Measurements from ENCODE around the gene FDXACB1.
A peak's percentile ranks its signal among the peaks of the same experiment; 100 is the strongest.

FDXACB1 gene, protein sequence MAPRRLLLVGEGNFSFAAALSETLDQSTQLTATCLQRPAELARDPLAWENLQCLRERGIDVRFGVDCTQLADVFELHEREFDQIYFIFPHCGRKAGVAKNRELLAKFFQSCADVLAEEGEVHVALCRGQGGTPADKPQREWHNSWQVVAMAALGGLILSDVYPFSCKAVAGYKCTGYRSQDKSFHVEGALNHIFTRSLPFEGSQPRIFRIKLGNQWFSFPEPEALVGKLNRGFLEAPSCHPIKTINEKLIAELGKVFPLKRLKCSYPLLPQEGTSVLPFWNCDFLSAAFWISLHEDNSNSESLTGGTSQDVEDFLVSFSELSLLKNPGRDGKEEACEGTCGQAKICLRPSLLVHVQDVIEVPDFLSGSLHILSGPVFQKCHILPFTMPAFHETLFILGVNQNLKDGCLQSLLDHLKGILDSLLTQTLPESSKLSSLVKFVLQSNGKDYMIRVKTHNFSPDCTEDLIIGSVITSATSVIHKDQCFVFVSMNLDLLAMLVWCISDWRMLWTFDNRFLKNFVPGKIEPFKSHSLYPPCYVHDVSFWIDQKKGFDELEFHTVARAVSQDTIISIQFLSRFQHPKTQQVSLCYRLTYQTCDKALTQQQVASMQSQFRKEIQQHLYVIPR

DNA sequence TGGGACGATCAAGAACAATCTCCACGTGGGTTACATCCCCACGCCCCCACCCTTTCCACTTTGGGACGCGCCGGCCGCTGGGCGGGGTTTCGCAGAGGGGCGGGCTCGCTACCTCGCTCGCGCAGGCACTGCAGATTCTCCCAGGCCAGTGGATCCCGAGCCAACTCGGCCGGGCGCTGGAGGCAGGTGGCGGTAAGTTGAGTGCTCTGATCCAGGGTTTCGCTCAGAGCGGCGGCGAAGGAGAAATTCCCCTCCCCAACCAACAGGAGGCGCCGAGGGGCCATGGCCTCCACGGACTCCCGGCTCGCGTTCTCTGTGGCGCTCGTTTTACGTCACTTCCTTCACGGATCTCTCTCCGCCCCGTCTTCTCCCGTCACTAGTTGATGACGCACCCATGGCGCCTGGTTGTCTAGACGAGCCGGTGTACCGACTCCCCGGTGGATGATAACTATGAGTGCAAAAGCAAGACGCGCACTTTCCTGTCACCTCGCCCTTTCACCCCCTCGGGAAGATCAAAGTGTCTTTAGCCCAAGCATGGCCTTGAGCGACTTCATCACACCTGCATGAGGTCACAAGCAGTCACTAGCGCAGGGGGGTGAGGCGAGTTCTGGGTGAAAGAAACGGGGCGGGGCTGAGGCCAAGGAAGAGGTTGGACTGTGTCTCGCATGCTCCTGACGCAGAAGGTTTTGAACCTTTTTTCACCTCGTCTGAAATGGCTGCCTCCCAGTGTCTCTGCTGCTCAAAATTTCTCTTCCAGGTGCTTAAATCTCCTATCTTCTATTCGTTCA lies at the start of gene FDXACB1, which contains the start of gene CFAP68:
TSS of gene FDXACB1 (minus strand) at position 317 of the 788 bp plus-strand sequence. CDS start at position 284, 33 bp downstream.
TSS of gene CFAP68 (plus strand) at position 693 of the 788 bp plus-strand sequence. CDS start at position 713, 20 bp downstream.
- DNase-seq (ENCODE audit: low spot score), result peak; percentile 96

DNA sequence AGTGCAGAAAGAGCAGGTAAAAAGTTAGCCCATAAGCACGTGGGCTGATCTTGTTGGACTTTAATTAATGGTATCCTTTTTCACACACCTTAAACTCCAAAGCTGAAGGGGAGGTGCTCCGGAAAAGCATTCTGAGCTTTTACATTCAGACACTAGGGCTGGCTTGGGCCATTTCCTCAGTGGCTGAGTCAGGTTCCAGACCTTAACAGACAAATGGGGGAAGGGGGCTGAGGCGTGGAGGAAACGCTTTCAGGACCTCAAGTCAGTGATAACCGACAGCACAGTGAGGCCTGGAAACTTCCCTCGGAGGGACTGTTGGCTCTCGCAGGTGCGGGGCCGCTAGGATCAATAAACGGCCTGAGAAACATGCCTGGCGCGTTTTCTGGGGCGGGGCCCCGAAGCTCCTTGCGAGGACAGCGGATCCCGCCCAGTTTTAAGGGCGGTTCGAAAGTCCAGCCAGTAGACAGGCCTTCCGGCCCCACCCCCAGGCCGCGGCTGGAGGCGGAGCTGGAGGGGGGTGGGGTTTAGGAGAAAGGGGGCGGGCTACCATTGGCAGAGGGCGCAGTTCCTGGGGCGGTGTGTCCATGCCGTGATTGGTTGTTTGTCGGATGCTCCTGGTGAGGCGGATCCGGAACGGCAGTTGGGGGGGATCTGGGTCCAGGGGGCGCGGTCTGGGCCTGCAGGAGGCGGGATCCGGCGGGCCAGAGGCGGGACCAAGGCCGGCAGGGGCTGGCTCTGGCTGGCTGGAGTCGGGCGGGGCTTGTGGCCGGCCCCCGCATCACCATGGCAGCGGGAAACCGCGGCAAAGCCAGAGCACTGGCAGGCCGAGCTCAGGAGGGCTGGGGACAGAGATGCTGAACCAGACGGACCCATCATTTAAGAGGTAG lies 47.8 kb upstream of the FDXACB1 start:
- peak; percentile 97 for DNase-seq (ENCODE audit: low spot score)

DNA sequence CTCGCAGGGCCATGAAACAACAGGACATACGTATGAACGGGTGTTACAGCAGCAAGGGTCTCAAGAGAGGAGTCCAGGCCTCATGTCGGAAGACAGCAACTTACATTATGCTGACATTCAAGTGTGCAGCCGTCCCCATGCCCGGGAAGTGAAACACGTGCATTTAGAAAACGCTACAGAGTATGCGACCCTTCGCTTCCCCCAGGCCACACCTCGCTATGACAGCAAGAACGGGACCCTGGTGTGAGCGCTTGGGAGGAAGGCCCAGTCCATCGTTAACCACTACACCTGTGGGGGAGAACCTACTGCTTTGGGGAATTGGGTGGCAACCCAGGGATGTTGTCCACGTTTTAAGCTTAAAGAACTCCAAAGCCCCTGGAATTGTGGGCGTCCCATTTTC lies 47.0 kb upstream of the FDXACB1 start:
- DNase-seq (ENCODE audit: low spot score), result no peak

GRCh38 chr11:111923951-111924350 lies 45.0 kb upstream of the FDXACB1 start:
- no peak for DNase-seq (ENCODE audit: low spot score)

DNA sequence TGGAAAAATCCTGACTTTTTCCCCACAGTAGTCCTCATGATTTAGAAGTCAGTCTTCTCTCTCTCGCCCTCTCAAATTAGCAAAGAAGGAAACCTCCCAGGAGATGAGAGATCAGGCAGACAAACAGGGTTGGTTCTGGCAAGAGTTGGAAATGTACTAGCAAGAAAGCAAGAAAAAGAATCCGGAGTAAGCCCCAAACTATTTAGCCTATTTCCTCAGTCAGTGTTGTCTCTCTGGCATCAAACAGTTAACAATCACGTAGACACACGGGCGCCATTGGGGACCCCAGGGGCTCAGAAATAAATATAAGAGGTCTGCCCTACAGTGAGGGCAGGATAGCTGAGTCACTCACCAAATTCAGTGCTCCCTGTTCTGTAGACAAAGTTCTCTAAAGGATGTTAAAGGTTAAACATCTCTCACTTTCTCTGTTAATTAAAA lies 44.4 kb upstream of the FDXACB1 start:
- no peak for DNase-seq (ENCODE audit: low spot score)

- peak; percentile 67 for DNase-seq (ENCODE audit: low spot score)
Measured at GRCh38 chr11:111922803-111923202, 43.8 kb upstream of the FDXACB1 start.

- no peak for DNase-seq (ENCODE audit: low spot score)
Measured at GRCh38 chr11:111921541-111922230, 42.7 kb upstream of the FDXACB1 start.

DNA sequence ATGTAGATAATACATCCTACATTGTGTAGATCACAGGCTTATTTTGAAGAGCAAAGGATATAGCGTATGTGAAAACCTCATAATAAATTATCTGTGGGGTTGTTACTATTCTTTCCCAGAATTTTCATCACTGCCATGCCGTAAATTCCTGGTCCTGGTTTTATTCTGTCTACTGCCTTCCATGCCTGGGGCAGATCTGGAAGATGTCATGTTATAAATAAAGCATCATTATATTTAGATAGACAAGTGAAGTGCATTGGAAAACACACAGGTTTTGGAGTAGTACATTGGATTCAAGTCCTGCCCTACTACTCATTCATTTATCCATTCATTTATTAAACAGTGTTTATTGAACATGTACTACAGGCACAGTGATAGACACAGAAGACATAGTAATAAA lies 41.9 kb upstream of the FDXACB1 start:
- no peak for DNase-seq (ENCODE audit: low spot score)

DNA sequence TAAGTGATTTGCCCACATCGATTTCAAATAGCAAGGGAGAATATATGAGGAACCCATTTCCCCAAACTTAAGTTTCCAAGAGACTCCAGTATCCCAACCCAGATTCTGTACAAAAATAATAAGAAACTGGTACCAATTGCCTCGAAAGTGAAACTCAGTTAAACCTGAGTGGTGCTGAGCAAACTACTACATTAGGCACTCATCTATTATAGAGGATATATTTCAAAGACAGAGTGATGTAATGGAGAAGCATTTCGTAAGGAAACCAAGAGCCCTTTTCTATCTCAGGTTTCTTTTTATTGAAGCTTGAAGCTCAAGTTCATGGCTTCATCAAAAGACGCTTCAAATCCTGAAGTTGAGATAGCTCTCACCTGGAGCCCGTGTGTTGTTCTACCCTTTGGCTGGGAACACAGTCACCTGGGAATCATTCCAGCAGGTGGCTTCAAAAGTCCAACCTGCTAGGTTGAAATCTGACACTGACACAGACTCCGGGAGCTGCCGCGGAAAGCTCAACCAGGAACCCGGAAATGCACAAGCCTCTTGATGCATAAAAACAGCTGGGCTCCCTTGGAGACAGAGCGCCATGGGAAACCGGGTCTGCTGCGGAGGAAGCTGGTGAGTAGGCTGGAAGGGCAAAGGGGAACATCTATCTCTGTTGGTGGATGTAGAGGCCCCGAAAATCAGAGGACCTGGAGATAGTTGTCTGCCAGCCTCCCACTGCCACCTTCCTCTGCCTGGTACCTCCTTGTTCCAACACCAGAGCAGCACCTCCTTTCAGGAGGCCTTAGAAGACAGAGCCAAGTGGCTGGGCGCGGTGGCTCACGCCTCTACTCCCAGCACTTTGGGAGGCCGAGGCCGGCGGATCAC lies 39.7 kb upstream of the FDXACB1 start, which contains the start of gene C11orf52:
TSS of gene C11orf52 (plus strand) at position 524 of the 867 bp plus-strand sequence. CDS start at position 584, 60 bp downstream.
- peak; percentile 31 for DNase-seq (ENCODE audit: low spot score)

GRCh38 chr11:111917788-111918187 lies 38.8 kb upstream of the FDXACB1 start:
- DNase-seq (ENCODE audit: low spot score), result no peak

GRCh38 chr11:111917312-111917711 lies 38.3 kb upstream of the FDXACB1 start:
- DNase-seq (ENCODE audit: low spot score), result no peak

DNA sequence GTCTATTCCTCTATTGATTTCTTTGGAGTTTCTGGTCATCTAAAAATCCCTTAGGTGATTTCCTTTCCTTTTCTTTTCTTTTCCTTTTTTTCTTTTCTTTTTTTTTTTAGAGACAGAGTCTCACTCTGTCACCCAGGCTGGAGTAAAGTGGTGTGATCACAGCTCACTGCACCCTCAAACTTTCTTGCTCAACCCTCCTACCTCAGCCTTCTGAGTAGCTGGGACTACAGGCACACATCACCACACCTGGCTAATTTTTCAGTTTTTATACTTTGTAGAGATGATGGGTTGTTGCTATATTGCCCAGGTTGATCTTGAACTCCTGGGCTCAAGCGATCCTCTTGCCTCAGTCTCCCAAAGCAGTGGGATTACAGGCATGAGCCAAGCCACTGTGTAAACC lies 37.8 kb upstream of the FDXACB1 start:
- no peak for DNase-seq (ENCODE audit: low spot score)

DNA sequence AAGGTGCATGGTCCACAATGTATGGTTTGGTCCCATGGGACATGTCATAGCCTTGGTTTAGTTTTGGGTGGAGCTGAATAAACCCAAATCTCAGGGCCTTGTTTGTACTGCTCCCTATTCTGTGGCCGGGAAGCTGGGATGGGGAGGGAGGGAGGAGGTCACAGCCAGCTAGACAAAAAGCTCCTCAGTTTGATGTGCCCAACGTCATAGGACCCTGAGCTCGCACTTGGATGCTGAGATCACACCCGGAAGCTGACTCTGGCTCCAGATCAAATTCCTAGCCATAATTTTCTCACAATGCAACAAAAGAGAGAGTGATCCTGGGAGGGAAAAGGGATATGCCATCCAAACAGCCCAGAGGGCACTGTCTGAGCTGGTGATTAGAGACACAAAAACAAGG lies 35.0 kb upstream of the FDXACB1 start:
- peak; percentile 52 for DNase-seq (ENCODE audit: low spot score)

DNA sequence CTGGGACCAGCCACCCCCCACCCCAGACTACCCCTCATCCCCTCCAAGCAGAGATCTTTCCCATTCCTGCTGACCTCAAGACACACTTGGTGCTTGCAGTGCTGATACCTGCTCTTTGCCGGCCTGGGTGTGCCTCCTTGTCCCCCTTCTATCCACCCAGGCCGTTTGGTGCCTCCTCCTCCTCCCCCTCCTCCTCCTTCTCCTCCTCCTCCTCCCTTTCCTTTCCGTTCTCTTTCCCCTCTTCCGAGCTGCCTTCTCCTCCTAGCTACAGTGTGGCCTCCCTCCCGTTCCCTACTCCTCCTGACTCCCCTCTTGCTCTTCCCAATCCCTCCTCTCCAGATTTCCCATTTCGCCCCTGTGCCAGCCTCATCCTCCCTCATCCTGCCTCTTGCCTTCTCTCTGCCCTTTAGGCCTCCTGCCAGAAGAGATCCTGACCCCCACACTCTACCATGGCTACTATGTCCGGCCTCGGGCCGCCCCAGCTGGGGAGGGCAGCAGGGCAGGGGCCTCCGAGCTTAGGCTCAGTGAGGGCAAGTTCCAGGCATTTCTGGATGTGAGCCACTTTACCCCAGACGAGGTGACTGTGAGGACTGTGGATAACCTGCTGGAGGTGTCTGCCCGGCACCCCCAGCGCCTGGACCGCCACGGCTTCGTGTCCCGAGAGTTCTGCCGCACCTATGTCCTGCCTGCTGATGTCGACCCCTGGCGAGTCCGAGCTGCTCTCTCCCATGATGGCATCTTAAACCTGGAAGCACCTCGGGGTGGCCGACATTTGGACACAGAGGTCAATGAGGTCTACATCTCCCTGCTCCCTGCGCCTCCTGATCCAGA lies 34.3 kb upstream of the FDXACB1 start:
- peak; percentile 41 for DNase-seq (ENCODE audit: low spot score)

DNA sequence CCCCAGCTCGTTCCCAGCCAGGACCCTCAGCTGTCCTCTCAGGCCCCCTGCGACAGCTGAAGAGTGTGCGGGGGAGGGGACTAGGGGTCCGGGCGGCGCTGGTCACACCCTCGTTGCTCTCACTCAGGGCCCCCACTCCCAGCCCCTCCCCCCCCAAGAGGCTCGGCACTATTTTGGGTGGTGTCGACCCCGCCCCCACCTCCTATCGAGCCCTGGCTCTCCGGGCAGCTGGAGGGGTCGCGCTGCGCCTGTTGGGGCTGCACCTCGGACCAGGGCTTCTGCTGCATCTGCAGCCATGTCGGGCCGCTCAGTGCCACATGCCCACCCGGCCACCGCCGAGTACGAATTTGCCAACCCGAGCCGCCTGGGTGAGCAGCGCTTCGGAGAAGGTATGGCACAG lies 33.6 kb upstream of the FDXACB1 start, which contains the start of gene HSPB2:
TSS of gene HSPB2 (plus strand) at position 200 of the 400 bp plus-strand sequence. CDS start at position 296, 96 bp downstream.
- DNase-seq (ENCODE audit: low spot score), result peak; percentile 36

DNA sequence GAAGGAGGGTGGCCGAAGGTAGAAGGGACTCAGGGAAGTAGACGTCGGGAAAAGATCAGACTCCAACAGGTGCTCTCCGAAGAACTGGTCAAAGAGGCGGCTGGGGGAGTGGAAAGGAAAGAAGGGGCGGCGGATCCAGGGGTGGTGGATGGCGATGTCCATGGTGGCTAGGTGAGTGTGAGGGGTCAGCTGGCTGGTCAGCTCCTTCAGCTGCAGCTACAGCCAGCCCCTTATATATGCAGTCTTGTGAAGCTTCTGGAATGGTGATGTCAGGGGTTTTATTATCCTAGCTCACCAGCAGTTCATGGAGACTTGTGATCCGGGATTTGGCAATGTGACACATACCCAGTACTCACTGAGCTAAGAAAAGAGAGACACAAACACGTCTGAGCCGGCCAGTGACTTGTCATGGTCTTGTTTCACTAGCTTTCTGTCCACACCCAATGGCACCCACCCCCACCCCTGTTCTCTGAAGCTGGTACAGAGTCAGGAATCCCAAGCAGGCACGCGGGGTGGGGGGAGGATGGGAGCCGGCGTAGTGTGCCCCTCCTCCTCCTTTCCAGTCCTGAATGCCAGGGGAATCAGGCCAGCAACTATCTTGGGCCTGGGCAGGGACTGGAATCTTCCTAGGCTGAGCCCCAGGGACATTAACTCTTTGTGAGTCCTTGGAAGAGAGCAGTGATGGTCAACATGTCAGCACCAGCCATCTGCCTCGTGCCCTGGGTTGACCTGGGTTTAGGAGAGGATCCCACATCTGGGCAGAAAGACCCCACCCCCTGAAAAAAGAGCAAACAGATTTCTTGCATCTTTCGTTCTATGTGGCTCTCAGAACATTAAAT lies 32.8 kb upstream of the FDXACB1 start, which contains the start of gene CRYAB:
TSS of gene CRYAB (minus strand) at position 208 of the 839 bp plus-strand sequence. CDS start at position 162, 46 bp downstream.
- peak; percentile 92 for DNase-seq (ENCODE audit: low spot score)

All from GM03348 (cell line).